Mucosa of descending colon (tissue), 3 donors: ENCODE results near the gene SCN4B. TPM values are rescaled to one million over a fixed set of nuclear protein-coding genes. Genes with fewer than 3 reads are reported as not detected.

Source experiments
- ATAC-seq: fragments of 200-7000 bp; cut with Tn5 transposase; one replicate; pipeline ENCODE4 v1.9.1; 2020; ENCODE audit warnings: mild to moderate bottlenecking, moderate library complexity
- DNase-seq, 3 donors: peaks; one replicate each; pipeline ENCODE4 v3.0.0-alpha.2; 2020
- H3K36me3 ChIP-seq: fragments of 200-600 bp; one replicate; pipeline ENCODE4 v1.8.0; 2021; ENCODE audit warnings: low read depth, mild to moderate bottlenecking
- H3K4me1 ChIP-seq: fragments of 200-600 bp; one replicate; pipeline ENCODE4 v1.8.0; 2021; ENCODE audit warnings: low read depth, mild to moderate bottlenecking
- H3K4me3 ChIP-seq: fragments of 200-600 bp; one replicate; pipeline ENCODE4 v1.8.0; 2021; ENCODE audit warnings: mild to moderate bottlenecking
- H3K9me3 ChIP-seq: fragments of 200-600 bp; one replicate; pipeline ENCODE4 v1.8.0; 2021; ENCODE audit warnings: mild to moderate bottlenecking
- intact Hi-C, 2 donors: fragments of 100-400 bp; cut with DNase I in 1 of 2; cut with micrococcal nuclease in 1 of 2; formaldehyde crosslinking; loops; one replicate each; pipeline versions ENCODE4 v1.11.0 to v1.11.1; 2022; cut with DNase I, micrococcal nuclease
- total RNA-seq, 3 donors: library from RNA; stranded (reverse); fragmentation: NEBNext Ultra II Directional in 2 of 3; extraction: Animal tissue kit (Norgen Biotek cat#: 25700) in 2 of 3; gene quantifications; one replicate each; pipeline versions ENCODE4 v1.2.1 to v1.2.4, GENCODE V29; 2021 to 2023
- TF ChIP-seq, protein P1 (sequence below): fragments of 200-600 bp; IDR thresholded peaks from one replicate; pipeline ENCODE4 v1.8.0; 2022; ENCODE audit warnings: antibody characterized with exemption, mild to moderate bottlenecking
- donor health status: DM: no; HTN: no; CAD: no; lungs with moderate emphysema.
- donor health status: DM: no; HTN: no; CAD: no.
- donor health status: DM: no; HTN: yes; CAD: no.

SCN4B gene
- total RNA-seq, 3 donors from 2014 or later = 1.0 to 2.6 (median 1.2) TPM

DNA sequence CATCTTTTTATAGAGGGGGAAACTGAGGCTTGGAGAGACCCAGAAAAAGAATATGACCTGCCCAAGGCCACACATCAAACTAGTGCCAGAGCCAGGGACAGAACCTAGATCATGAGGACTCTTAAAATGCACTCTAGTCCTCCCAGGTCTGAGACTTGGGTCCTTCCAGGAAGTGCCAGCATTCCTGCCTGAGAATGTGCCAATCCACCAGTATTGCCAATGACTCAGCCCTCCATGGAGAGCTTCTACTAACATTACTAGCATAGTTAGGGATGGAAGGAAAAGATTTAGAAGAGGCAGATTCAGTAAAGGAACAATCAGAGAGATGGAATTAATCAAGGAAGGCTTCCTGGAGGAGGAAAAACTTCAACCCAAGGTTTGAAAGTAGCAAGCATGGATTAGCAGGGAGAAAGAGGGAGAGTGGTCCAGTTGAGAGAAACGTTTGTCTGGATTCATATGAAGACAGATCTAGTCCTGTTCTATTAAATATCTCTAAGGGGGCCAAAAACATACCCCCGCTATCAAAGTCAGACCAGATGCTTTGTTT, 45.8 kb downstream of the SCN4B start:
- DNase-seq (no peak), ATAC-seq (no peak)
- intact Hi-C loops = no loop called here
- Histone ChIP-seq H3K4me3 (no peak overlapping the region), H3K36me3 (no peaks in the 10 kb centered on the region), H3K9me3 (no peaks in the 10 kb centered on the region), H3K4me1 (no peaks in the 10 kb centered on the region)
- TF ChIP-seq, protein P1, sequence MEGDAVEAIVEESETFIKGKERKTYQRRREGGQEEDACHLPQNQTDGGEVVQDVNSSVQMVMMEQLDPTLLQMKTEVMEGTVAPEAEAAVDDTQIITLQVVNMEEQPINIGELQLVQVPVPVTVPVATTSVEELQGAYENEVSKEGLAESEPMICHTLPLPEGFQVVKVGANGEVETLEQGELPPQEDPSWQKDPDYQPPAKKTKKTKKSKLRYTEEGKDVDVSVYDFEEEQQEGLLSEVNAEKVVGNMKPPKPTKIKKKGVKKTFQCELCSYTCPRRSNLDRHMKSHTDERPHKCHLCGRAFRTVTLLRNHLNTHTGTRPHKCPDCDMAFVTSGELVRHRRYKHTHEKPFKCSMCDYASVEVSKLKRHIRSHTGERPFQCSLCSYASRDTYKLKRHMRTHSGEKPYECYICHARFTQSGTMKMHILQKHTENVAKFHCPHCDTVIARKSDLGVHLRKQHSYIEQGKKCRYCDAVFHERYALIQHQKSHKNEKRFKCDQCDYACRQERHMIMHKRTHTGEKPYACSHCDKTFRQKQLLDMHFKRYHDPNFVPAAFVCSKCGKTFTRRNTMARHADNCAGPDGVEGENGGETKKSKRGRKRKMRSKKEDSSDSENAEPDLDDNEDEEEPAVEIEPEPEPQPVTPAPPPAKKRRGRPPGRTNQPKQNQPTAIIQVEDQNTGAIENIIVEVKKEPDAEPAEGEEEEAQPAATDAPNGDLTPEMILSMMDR = no peak

DNA sequence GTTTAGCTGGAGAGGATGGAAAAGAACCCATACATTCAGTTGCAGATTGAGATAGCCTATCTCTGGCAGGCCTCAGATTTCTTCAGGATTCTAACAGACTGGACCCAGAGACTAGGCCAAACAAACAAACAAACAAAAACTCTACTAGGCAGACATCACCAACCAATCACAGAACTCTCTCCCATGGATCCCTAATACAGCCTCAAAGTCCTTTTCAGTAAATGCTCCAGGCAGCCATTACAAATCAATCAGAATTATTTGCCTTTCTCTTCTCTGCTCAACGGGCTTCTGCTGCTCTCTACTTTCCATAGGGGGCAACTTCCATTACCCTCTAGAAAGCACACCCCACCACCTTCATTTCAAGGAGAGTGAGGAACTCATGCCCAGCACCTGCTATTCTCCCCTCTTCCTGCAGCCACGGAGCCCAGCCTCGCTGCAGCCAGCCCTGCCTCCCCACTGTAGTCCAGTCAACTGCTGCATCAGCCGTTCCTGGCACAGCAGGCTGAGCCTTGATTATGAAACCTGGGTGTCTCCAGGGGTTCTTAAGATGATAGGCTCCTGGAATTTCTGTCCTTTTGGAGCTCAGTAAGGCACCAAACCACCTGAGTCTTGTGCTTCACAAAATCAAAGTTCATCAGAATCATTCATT, 46.8 kb downstream of the SCN4B start:
- TF ChIP-seq, protein P1 = no peak
- Histone ChIP-seq H3K4me1 (no peaks in the 10 kb centered on the region), H3K4me3 (no peak overlapping the region), H3K36me3 (no peaks in the 10 kb centered on the region), H3K9me3 (no peaks in the 10 kb centered on the region)
- no peak for ATAC-seq
- no peak for DNase-seq
- intact Hi-C loops = no loop called here

DNA sequence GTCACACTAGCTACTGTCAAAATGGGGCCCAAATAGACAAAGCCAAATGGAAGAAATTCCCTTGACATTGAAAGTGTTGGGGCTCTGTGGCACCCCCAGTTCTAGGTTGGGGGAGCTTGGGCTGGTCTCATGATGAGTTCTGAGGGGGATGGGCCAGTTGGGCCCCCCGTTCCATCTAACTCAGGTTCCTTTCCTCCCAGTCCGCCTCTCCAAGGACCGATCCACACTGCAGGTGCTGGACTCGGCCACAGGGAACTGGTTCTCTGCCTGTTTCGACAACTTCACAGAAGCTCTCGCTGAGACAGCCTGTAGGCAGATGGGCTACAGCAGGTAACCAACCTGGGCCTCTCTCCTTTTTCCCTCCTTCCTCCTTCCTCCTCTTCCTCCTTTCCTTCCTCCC, 48.1 kb downstream of the SCN4B start:
- H3K4me3 ChIP-seq = no peak overlapping the region
- H3K36me3 ChIP-seq = no peaks in the 10 kb centered on the region
- no peak for ATAC-seq
- TF ChIP-seq, protein P1 = no peak
- no peaks in the 10 kb centered on the region for H3K4me1 ChIP-seq
- DNase-seq = no peak
- intact Hi-C loops = no loop called here
- H3K9me3 ChIP-seq = no peaks in the 10 kb centered on the region

DNA sequence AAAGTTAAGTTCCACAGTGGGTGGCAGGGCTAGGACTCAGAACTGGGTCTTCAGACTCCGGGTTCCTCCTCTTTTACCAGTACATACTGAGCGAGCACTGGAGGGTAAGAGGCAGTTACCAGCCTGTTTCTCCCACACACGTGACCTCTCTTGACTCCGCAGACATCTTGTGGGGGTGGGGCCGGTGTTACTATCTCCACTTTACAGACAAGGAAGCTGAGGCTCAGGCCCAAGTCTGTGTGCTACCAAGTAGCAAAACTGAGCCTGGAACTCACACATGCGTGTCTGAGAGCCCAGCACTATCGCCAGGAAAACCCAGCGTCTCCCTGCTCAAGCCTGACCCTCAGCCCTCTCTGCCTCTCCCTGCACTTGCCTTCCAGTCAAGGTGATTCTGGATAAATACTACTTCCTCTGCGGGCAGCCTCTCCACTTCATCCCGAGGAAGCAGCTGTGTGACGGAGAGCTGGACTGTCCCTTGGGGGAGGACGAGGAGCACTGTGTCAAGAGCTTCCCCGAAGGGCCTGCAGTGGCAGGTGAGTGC, 49.8 kb downstream of the SCN4B start:
- TF ChIP-seq, protein P1 = no peak
- DNase-seq (no peak), ATAC-seq (no peak)
- Histone ChIP-seq H3K4me3 (no peak overlapping the region), H3K4me1 (no peaks in the 10 kb centered on the region), H3K9me3 (no peaks in the 10 kb centered on the region), H3K36me3 (no peaks in the 10 kb centered on the region)
- intact Hi-C loops = no loop called here

GRCh38 chr11:118100691-118101232, 51.9 kb downstream of the SCN4B start:
- no peaks in the 10 kb centered on the region for H3K9me3 ChIP-seq
- no peak overlapping the region for H3K4me3 ChIP-seq
- TF ChIP-seq, protein P1 = no peak
- DNase-seq = no peak
- intact Hi-C loops = no loop called here
- peaks cover 4% of the 10 kb centered on the region for H3K36me3 ChIP-seq
- H3K4me1 ChIP-seq = no peaks in the 10 kb centered on the region
- no peak for ATAC-seq
